Measurements from ENCODE around the gene FARS2.

DNA sequence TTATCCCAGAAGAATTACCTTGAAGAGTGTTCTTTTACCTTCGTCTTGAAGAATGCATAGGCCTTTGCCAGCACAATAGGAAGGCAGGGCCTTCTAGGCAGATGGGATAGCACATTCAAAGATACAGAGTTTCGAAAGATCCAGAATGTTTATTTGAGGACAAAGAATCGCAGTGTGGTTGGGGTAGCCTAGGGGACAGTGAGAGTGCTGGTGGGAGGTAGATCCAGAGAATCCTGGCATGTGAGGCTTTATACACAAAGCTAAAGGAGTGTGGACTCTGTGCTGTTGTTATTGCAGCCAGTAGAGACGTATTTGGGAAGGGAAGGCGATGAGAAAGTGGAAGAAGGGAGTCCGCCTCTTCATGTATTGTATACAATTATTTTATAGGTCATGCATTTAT is 186.6 kb downstream of the FARS2 start:
- no peak for TF ChIP-seq ZNF416 (tag by site-specific recombination; IDR thresholded peaks at IDR 0.05)
- no peak for TF ChIP-seq ZNF398 (tag by site-specific recombination; IDR thresholded peaks at IDR 0.05)
- TF ChIP-seq ZNF114 (tag by site-specific recombination; IDR thresholded peaks at IDR 0.05): no peak
- TF ChIP-seq ZNF274 (IDR thresholded peaks at IDR 0.05; ENCODE audit: low read length): no peak
- TF ChIP-seq ZNF274 (tag by site-specific recombination; IDR thresholded peaks at IDR 0.05; ENCODE audit: borderline replicate concordance): no peak
- no peak for TF ChIP-seq KLF16 (tag by site-specific recombination; IDR thresholded peaks at IDR 0.05)
